Fibroblast of pulmonary artery (primary cell): Measurements from ENCODE around the gene TXNIP.

ENCODE experiments used
- DNase-seq: peaks from one replicate; pipeline ENCODE4 v3.0.0-alpha.2; 2010; ENCODE audit warnings: low read depth
- H3K4me3 ChIP-seq: replicated peaks from 2 replicates; pipeline ENCODE4 v1.5.1; 2011; ENCODE audit warnings: low read depth, mild to moderate bottlenecking, control low read depth, low read length, moderate library complexity
- TF ChIP-seq, protein P1 (sequence below): IDR thresholded peaks from 2 replicates; pipeline ENCODE4 v1.5.1; 2011; ENCODE audit warnings: mild to moderate bottlenecking, control low read depth, low read length, inconsistent platforms; ENCODE audit errors: missing control alignments

Gene TXNIP

DNA sequence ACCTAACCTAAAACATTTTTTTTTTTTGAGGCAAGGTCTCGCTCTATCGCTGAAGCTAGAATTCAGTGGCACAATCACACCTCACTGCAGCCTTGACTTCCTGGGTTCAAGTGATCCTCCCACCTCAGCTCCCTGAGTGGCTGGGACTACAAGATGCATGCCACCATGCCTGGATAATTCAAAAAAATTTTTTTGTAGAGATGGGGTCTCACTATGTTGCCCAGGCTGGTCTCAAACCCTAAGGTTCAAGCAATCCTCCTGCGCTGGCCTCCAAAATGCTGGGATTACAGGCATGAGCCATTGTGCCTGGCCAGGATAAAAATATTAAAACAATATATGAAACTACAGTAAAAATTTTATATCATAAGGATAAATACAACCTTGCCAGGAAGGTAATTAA lies 43.5 kb downstream of the TXNIP start:
- TF ChIP-seq, protein P1, sequence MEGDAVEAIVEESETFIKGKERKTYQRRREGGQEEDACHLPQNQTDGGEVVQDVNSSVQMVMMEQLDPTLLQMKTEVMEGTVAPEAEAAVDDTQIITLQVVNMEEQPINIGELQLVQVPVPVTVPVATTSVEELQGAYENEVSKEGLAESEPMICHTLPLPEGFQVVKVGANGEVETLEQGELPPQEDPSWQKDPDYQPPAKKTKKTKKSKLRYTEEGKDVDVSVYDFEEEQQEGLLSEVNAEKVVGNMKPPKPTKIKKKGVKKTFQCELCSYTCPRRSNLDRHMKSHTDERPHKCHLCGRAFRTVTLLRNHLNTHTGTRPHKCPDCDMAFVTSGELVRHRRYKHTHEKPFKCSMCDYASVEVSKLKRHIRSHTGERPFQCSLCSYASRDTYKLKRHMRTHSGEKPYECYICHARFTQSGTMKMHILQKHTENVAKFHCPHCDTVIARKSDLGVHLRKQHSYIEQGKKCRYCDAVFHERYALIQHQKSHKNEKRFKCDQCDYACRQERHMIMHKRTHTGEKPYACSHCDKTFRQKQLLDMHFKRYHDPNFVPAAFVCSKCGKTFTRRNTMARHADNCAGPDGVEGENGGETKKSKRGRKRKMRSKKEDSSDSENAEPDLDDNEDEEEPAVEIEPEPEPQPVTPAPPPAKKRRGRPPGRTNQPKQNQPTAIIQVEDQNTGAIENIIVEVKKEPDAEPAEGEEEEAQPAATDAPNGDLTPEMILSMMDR = no peak
- no peak for DNase-seq
- H3K4me3 ChIP-seq = no peak overlapping the region

DNA sequence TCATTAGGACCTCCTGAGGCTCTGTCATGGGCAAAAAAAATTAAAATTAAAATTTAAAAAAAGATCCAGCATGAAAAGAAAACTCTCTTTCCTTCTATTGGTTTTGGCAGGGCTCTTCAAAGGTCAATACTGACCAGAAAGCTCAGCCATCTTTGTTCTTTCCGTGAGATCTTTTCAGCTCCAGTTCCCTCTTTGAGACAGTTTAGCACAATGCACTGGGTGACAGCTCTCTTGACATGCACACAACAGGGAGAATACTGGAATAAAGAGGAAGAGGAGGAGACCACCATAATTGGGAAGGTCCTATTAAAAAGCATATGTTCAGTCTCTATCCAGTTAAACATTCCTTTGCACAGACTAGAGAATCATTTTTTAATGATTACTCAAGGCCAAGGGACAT lies 44.9 kb downstream of the TXNIP start:
- TF ChIP-seq, protein P1 = no peak
- DNase-seq = no peak
- H3K4me3 ChIP-seq = no peak overlapping the region

DNA sequence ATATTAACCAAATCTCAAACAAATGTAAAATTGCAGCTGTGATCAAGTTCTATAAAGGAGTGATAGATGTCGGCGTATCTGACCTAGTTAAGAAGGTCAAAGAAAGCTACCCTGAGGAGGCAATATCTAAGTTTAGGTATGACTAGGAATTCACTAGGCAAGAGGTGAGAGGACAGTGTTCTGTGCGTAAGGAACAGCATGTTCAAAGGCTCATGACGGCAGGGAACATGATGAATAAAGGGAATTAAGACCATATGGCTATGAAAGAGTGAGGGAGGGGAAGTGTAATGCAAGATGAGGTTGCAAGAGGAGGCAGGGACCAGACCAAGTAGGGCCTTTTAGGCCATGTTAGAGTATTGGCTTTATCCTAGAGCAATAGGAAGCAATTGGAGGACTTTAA lies 47.2 kb downstream of the TXNIP start:
- TF ChIP-seq, protein P1 = no peak
- no peak overlapping the region for H3K4me3 ChIP-seq

DNA sequence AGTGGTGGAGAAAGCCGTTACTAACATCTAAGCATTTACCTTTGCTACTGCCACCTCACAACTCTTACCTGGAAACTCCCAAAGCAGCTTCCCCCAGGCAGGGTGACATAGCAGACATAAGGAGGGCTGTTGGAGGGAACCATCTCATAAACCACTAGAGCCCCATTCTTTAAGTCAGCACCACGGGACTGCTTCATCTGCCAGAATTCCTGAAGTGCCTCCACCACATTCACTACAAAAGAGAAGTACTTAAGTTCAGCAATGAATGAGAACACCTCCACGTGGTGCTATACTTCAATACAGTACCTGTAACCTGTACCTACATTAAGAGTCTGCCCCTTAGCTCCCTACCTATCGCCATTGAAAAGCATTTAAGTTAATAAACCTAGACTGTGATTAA lies 48.8 kb downstream of the TXNIP start:
- H3K4me3 ChIP-seq = no peak overlapping the region
- TF ChIP-seq, protein P1 = no peak
- DNase-seq = no peak

More for the DNA sequence above, 47.2 kb downstream of the TXNIP start:
- DNase-seq = no peak

DNA sequence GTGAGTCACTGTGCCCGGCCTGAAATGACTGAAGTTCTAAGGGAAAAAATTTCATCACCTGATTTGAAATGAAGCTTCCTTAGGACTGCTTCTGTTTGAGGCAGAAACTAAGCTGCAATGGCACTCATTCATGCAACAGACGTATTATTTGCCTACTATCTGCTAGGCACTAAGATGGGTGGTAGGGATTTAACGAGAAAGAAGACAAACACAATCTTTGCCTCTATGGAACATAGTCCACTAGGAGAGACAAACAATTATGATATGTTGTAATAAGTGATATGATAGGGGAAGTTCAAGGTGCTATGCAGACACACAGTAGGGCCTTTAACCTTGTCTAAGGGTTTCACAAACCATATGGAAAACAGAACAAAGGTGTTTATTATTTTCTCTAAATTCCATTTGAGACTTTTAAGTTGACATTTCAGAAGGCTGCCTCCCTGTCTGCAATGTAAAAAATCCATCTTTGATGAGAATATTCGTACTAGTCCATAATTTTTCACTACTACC lies 49.8 kb downstream of the TXNIP start:
- H3K4me3 ChIP-seq = no peak overlapping the region
- TF ChIP-seq, protein P1 = no peak
- DNase-seq = no peak

DNA sequence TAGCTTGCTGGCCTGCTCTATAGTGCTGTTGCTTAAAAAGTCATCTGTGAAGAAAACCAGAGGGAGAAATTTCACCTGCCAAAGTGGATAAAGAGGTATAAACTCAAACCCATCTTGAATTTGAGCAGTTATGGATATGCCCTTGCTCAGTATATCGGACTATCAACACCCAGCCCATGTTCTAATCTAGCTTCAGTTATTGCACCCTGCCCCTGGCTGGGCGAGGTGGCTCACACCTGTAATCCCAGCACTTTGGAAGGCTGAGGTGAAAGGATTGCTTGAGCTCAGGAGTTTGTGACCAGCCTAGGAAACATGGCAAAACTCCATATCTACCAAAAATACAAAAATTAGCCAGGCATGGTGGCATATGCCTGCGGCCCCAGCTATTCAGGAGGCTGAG lies 51.8 kb downstream of the TXNIP start:
- H3K4me3 ChIP-seq = no peak overlapping the region
- TF ChIP-seq, protein P1 = no peak
- DNase-seq = no peak

DNA sequence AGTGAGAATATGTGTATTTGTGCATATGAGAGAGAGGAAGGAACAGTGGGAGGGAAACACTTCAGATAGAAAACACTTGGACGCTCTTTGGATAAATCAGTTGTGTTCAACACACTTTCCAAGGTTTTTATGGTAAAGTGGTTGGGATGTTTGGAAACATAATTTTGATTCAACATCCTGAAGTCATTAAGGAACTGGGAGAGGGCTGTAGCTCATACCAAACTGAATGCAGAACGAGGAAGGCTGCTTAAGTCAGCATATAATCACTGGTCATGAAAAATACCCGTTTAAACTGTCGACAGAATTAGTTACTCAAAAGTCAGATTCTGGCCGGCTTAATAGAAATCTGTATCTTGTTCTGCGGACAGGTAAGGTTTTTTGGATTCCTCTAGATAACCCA lies 53.5 kb downstream of the TXNIP start:
- H3K4me3 ChIP-seq = no peak overlapping the region
- no peak for DNase-seq
- TF ChIP-seq, protein P1 = no peak
